ENCODE results near the gene KCNMB1.

The KCNMB1 gene

DNA sequence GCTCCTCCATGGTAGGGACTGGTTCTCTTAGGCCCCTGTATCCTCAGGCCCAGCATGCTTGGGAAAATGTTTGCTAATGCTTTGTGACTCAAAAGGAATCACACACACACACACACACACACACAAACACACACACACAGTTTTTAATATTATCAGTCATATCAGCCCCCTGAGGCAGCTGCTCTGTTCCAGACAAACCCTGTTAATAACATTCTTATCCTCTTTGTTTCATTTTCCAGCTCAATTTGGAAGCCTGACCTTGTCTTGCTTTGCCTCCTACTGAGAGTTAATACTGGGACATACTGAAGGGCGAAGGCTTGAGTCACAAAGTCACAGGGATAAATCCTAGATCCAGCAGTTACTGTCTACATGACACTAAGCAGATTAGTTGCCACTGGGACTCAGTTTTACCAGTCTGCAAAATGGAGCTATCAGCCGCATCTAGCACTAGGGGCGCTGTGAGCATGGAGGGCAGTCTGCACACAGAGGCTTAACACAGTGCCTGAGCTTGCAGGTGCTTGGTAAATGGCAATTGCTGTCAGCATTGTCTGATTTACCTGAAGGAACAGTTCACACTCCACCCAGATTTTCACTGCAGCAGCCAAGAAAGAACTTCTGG is 37.1 kb upstream of the KCNMB1 start:
- no peak for DNase-seq (ENCODE audit: low read depth)
- no peak overlapping the region for H3K4me3 ChIP-seq (replicated peaks; ENCODE audit: low read depth, low read length)
- TF ChIP-seq, protein P1, sequence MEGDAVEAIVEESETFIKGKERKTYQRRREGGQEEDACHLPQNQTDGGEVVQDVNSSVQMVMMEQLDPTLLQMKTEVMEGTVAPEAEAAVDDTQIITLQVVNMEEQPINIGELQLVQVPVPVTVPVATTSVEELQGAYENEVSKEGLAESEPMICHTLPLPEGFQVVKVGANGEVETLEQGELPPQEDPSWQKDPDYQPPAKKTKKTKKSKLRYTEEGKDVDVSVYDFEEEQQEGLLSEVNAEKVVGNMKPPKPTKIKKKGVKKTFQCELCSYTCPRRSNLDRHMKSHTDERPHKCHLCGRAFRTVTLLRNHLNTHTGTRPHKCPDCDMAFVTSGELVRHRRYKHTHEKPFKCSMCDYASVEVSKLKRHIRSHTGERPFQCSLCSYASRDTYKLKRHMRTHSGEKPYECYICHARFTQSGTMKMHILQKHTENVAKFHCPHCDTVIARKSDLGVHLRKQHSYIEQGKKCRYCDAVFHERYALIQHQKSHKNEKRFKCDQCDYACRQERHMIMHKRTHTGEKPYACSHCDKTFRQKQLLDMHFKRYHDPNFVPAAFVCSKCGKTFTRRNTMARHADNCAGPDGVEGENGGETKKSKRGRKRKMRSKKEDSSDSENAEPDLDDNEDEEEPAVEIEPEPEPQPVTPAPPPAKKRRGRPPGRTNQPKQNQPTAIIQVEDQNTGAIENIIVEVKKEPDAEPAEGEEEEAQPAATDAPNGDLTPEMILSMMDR (IDR thresholded peaks at IDR 0.05; ENCODE audit: low read length, missing control alignments), result no peak

DNA sequence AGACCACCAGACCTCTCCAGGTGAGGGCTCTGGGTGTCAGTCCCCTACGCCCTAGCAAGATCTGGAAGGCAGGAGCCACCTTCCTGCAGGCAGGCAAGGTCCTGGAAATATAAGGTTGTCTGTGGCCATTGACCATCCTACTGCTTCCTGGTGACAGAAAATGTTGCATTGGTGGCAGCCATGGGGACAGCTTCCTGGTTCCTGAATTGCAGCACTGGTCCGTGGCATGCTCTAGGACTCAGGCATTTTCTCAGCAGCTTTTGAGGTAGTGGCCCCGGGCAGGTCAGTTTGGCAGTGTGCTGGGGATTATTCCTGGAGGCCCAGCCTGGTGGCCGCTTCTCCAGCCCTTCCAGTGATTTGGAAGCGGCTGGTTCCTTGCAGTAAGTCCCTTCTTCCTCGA is 36.6 kb upstream of the KCNMB1 start:
- H3K4me3 ChIP-seq (replicated peaks; ENCODE audit: low read depth, low read length), result no peak overlapping the region
- no peak for DNase-seq (ENCODE audit: low read depth)
- TF ChIP-seq, protein P1 (IDR thresholded peaks at IDR 0.05; ENCODE audit: low read length, missing control alignments), result no peak

DNA sequence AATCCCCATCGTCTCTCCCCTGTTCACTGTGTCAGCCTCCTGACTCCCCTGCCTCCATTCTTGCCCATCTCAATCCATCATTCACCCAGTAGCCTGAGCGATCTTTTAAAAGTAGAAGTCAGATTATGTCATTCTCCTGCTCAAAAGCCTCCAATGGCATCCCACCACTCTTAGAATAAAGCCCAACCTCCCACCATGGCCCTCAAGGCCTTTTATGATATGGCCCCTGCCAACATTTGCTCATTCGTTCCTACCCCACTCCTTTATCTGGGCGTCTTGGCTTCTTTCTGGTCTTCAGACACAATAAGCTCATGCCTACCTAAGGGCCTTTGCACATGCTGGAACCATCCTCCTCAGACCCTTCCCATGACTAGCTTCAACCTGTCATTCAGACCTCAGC is 35.5 kb upstream of the KCNMB1 start:
- no peak for DNase-seq (ENCODE audit: low read depth)
- no peak overlapping the region for H3K4me3 ChIP-seq (replicated peaks; ENCODE audit: low read depth, low read length)
- TF ChIP-seq, protein P1 (IDR thresholded peaks at IDR 0.05; ENCODE audit: low read length, missing control alignments), result no peak

DNA sequence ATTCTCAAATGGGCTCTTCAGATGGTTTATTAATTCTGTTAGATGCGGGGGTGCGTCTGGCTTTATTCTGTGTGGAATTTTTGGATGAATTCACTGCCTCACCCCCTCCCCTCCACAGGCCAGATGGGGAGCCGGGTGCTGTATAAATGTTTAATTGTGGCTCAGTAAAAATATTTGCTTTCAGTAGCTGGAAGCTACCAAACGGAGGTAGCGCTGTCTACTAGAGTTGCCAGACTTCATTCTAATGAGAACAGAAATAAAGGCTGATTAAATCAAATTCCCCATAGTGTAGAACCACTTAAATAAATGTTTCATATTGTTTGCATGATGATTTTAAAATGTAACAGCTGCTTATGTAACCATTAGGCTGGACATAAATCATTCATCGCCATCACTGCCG is 34.5 kb upstream of the KCNMB1 start:
- no peak for DNase-seq (ENCODE audit: low read depth)
- no peak overlapping the region for H3K4me3 ChIP-seq (replicated peaks; ENCODE audit: low read depth, low read length)
- TF ChIP-seq, protein P1 (IDR thresholded peaks at IDR 0.05; ENCODE audit: low read length, missing control alignments), result no peak

DNA sequence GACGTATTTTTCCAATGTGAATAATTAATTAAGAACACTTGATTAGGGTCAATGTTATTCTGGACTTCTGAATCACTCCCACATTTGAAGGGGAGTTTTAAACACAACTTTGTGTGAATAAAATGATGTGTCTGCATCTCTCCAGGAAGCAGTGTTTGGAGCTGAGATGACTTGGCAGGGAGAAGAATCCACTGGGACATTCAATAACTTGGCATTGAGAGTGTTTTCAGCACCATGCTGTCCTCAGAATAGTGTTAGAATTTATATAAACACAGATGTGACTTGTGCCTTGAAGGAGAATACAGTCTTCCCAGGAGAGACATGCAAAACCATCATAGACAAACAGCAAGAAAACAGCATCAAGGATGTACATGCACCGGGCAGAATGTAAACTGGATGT is 32.7 kb upstream of the KCNMB1 start:
- no peak overlapping the region for H3K4me3 ChIP-seq (replicated peaks; ENCODE audit: low read depth, low read length)
- no peak for DNase-seq (ENCODE audit: low read depth)
- TF ChIP-seq, protein P1 (IDR thresholded peaks at IDR 0.05; ENCODE audit: low read length, missing control alignments), result no peak

DNA sequence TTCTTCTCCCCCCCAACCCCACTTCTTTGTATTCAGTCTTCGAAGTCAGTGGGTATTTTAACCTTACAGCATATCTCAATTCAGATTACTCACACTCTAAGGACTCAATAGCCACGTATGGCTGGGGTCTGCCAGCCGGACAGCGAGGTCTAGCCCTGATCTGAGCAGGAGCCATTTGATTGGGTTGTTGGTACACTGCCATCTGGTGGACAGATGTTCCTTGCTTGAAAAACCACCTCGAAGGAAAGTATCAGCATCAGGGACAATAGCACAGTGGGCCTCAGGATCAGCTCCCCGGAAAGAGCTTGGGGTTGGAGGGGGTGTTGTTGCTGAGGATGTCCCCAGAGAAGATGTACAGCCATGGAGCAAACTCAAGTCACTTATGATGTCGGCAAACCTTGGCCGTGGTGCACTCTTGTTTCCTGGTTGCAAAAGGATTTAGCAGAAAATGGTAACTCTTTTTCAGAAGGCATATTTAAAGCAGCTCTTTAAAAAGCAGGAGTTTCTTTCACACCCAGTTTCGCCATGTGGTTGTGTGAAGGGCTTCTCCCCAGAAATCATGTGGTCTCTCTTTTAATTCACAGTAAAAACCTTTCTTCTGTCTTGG is 31.7 kb upstream of the KCNMB1 start:
- TF ChIP-seq, protein P1 (IDR thresholded peaks at IDR 0.05; ENCODE audit: low read length, missing control alignments), result peak; percentile 83
- DNase-seq (ENCODE audit: low read depth), result peak; percentile 82
- no peak overlapping the region for H3K4me3 ChIP-seq (replicated peaks; ENCODE audit: low read depth, low read length)

DNA sequence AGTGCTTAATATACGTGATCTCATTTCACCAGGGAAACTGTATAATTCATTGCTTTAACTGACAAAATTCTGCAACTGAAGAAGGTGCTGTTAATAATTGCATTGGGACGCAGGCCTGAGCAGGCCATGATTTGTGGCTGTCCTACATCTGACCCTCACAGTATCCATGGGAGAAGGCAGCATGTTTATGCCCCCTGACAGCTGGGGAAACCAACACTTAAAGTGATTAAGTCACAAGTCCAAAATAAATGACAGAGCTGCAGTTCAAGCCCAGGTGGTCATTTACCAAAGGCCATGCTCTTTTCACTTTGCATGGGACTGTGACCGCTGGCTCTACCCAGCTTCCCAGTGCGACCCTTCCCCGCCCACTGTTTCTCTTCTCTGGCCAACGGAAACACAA is 30.5 kb upstream of the KCNMB1 start:
- TF ChIP-seq, protein P1 (IDR thresholded peaks at IDR 0.05; ENCODE audit: low read length, missing control alignments), result no peak
- DNase-seq (ENCODE audit: low read depth), result no peak
- H3K4me3 ChIP-seq (replicated peaks; ENCODE audit: low read depth, low read length), result no peak overlapping the region

All from fibroblast of pulmonary artery (primary cell).